ENCODE results near the gene CST6. TPM values are rescaled to one million over a fixed set of nuclear protein-coding genes. Genes with fewer than 3 reads are reported as not detected.

Gene CST6
- total RNA-seq, 2 donors from 2014 or later: 0.36 to 6.5 TPM

DNA sequence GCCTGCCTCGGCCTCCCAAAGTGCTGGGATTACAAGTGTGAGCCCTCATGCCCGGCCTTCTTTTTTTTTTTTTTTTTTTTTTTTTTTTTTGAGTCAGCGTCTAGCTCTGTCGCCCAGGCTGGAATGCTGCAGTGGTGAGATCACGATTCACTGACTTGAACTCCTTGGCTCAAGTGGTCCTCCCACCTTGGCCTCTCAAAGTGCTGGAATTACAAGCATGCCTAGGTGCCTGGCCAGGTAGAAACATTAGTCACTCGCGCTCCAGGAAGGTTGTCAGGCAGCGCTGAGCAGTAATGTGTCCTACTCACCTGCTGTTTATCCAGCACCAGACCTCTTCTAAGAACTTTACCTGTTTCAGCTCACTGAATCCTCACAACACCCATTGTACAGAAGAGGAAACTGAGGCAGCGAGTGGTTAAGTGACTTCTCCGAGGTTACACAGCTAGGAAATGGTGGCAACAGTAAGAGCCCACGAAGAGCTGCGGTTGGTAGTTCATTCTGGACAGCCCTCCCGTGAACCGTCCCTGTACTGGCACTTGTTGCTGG is 496 bp upstream of the CST6 start:
- DNase-seq (ENCODE audit: low spot score): peak; percentile 28
- TF ChIP-seq POLR2A (IDR thresholded peaks at IDR 0.05) (no peak), POLR2AphosphoS5 (IDR thresholded peaks at IDR 0.05) (no peak)
- TF ChIP-seq, protein P1, sequence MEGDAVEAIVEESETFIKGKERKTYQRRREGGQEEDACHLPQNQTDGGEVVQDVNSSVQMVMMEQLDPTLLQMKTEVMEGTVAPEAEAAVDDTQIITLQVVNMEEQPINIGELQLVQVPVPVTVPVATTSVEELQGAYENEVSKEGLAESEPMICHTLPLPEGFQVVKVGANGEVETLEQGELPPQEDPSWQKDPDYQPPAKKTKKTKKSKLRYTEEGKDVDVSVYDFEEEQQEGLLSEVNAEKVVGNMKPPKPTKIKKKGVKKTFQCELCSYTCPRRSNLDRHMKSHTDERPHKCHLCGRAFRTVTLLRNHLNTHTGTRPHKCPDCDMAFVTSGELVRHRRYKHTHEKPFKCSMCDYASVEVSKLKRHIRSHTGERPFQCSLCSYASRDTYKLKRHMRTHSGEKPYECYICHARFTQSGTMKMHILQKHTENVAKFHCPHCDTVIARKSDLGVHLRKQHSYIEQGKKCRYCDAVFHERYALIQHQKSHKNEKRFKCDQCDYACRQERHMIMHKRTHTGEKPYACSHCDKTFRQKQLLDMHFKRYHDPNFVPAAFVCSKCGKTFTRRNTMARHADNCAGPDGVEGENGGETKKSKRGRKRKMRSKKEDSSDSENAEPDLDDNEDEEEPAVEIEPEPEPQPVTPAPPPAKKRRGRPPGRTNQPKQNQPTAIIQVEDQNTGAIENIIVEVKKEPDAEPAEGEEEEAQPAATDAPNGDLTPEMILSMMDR (IDR thresholded peaks at IDR 0.05): no peak
- Histone ChIP-seq H3K36me3 (no peaks in the 10 kb centered on the region), H3K27me3 (replicated peaks; ENCODE audit: insufficient read depth) (peaks cover 2% of the 10 kb centered on the region), H3K4me3 (no peak overlapping the region), H3K27ac (no peak overlapping the region), H3K4me1 (replicated peaks) (no peaks in the 10 kb centered on the region), H3K9me3 (no peaks in the 10 kb centered on the region)
- WGBS: 31% methylated on average over 14 of the region's 14 CpGs
- intact Hi-C loops (cut with DNase I): no loop called here

DNA sequence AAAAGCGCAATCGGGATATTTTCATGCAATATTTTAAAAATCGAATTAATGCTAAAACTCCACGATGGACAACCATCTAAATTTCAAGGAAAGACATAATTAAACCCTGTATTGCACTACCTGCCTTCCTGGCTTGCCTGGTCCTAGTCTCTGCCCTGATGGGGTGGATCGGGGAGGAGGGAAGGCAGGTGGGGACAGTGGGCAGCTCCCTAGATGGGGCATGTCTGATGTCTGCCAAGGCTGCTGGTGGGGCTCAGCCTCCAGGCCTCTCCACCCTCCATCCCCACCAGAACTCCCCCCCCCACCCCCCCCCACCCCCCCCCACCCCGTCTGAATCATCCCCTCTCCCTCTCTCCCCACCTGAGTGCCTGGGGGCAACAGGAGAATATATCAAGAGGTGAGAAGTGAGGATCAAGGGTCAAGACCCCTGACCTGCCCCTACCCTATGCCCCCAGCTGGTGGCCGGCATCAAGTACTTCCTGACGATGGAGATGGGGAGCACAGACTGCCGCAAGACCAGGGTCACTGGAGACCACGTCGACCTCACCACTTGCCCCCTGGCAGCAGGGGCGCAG is 650 bp downstream of the CST6 start:
- no peaks in the 10 kb centered on the region for H3K4me1 ChIP-seq (replicated peaks)
- intact Hi-C loops (cut with DNase I): no loop called here
- DNase-seq (ENCODE audit: low spot score): no peak
- H3K27me3 ChIP-seq (replicated peaks; ENCODE audit: insufficient read depth): peaks cover 2% of the 10 kb centered on the region
- TF ChIP-seq, protein P1 (IDR thresholded peaks at IDR 0.05): no peak
- TF ChIP-seq POLR2AphosphoS5 (IDR thresholded peaks at IDR 0.05): no peak
- no peak for TF ChIP-seq POLR2A (IDR thresholded peaks at IDR 0.05)
- no peaks in the 10 kb centered on the region for H3K36me3 ChIP-seq
- no peaks in the 10 kb centered on the region for H3K9me3 ChIP-seq
- 57% methylated on average over 12 of the region's 12 CpGs for WGBS
- H3K27ac ChIP-seq: no peak overlapping the region
- H3K4me3 ChIP-seq: no peak overlapping the region

DNA sequence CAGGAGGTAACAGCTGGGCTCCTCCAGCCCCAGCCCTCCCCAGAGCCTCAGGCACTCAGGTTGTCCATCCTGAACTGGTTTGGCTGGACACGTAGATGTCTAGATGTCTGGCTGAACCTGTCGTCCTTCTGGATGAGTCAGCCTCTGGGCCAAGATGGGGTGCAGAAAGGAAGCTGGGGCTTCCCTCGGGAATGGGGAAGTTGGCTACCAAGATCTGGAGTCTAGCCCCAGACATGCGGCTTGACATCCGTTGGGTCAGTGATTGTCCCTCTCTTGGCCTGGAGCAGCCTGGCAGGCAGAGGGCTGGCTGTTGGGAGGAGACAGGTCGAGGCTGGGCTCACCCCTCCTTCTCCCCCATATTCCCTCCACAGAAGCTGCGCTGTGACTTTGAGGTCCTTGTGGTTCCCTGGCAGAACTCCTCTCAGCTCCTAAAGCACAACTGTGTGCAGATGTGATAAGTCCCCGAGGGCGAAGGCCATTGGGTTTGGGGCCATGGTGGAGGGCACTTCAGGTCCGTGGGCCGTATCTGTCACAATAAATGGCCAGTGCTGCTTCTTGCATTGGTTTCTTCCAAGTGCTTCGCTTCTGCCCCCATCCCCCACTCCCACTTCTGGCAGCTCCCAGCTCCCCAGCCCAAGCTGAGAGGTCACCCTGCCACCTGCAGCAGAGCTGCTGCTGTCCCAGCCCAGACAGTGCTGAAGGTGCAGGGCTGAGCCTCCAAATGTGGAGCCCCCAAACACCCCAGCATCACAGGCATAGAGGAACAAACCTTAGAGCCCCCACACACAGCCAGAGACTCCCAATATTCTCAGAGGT is 1.3 kb downstream of the CST6 start:
- Histone ChIP-seq H3K36me3 (no peaks in the 10 kb centered on the region), H3K9me3 (no peaks in the 10 kb centered on the region), H3K4me3 (no peak overlapping the region), H3K4me1 (replicated peaks) (no peaks in the 10 kb centered on the region), H3K27me3 (replicated peaks; ENCODE audit: insufficient read depth) (peaks cover 2% of the 10 kb centered on the region), H3K27ac (no peak overlapping the region)
- 44% methylated on average over 11 of the region's 12 CpGs for WGBS
- intact Hi-C loops (cut with DNase I): no loop called here
- DNase-seq (ENCODE audit: low spot score): no peak
- TF ChIP-seq, protein P1 (IDR thresholded peaks at IDR 0.05): no peak
- no peak for TF ChIP-seq POLR2AphosphoS5 (IDR thresholded peaks at IDR 0.05)
- no peak for TF ChIP-seq POLR2A (IDR thresholded peaks at IDR 0.05)

DNA sequence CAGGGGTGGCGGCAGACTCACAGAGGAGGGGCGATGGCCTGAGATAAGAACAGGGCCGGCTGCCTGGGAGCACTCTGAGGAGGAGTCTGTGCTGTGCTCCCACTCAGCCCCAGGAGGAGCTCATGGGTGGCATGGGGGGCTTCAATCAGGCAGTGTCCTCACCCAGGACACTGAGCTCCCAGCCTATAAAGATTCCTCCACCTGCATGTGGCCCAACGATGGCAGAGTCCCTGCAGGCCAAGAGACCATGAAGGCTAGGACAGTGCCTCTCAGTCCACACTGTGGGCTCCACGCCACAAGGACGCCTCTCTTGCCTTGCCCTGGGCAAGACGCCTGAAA is 1.9 kb downstream of the CST6 start:
- no peak overlapping the region for H3K4me3 ChIP-seq
- no peak overlapping the region for H3K27ac ChIP-seq
- H3K36me3 ChIP-seq: no peaks in the 10 kb centered on the region
- no peaks in the 10 kb centered on the region for H3K4me1 ChIP-seq (replicated peaks)
- TF ChIP-seq POLR2AphosphoS5 (IDR thresholded peaks at IDR 0.05) (no peak), POLR2A (IDR thresholded peaks at IDR 0.05) (no peak)
- TF ChIP-seq, protein P1 (IDR thresholded peaks at IDR 0.05): no peak
- H3K9me3 ChIP-seq: no peaks in the 10 kb centered on the region
- intact Hi-C loops (cut with DNase I): no loop called here
- WGBS: 66% methylated on average over 7 of the region's 7 CpGs
- no peak for DNase-seq (ENCODE audit: low spot score)
- peaks cover 2% of the 10 kb centered on the region for H3K27me3 ChIP-seq (replicated peaks; ENCODE audit: insufficient read depth)

All from prostate gland (tissue), 2 donors.